ENCODE data around the gene WDR1.

Gene WDR1

GRCh38 chr4:10088135-10089010 is 28.2 kb downstream of the WDR1 start:
- peaks cover 98% of the 10 kb centered on the region for H3K36me3 ChIP-seq (replicated peaks)
- H3K27ac ChIP-seq: no peak overlapping the region

GRCh38 chr4:10087152-10087791 is 29.3 kb downstream of the WDR1 start:
- no peaks in the 10 kb centered on the region for H3K27me3 ChIP-seq (replicated peaks)
- H3K36me3 ChIP-seq (replicated peaks): peaks cover 100% of the 10 kb centered on the region
- no peak for TF ChIP-seq CTCF (IDR thresholded peaks at IDR 0.05; ENCODE audit: low read depth, low read length, missing control alignments)
- H3K27ac ChIP-seq: no peak overlapping the region
- no peak overlapping the region for H3K4me3 ChIP-seq (ENCODE audit: low read depth, low read length)
- in situ Hi-C loops (cut with HindIII; ENCODE audit: low pct_ligation_motif_present, low sequenced_read_pairs): no loop called here
- no peak for DNase-seq

More at GRCh38 chr4:10088135-10089010, 28.2 kb downstream of the WDR1 start:
- in situ Hi-C loops (cut with HindIII; ENCODE audit: low pct_ligation_motif_present, low sequenced_read_pairs): no loop called here
- no peak for DNase-seq
- TF ChIP-seq CTCF (IDR thresholded peaks at IDR 0.05; ENCODE audit: low read depth, low read length, missing control alignments): no peak
- H3K4me3 ChIP-seq (ENCODE audit: low read depth, low read length): no peak overlapping the region
- H3K27me3 ChIP-seq (replicated peaks): no peaks in the 10 kb centered on the region

GRCh38 chr4:10086506-10087120 is 30.0 kb downstream of the WDR1 start:
- H3K27me3 ChIP-seq (replicated peaks): no peaks in the 10 kb centered on the region
- TF ChIP-seq CTCF (IDR thresholded peaks at IDR 0.05; ENCODE audit: low read depth, low read length, missing control alignments): no peak
- in situ Hi-C loops (cut with HindIII; ENCODE audit: low pct_ligation_motif_present, low sequenced_read_pairs): no loop called here
- no peak overlapping the region for H3K4me3 ChIP-seq (ENCODE audit: low read depth, low read length)
- peaks cover 100% of the 10 kb centered on the region for H3K36me3 ChIP-seq (replicated peaks)
- no peak overlapping the region for H3K27ac ChIP-seq
- no peak for DNase-seq

- Histone ChIP-seq H3K27ac (no peak overlapping the region), H3K27me3 (replicated peaks) (no peaks in the 10 kb centered on the region), H3K36me3 (replicated peaks) (peaks cover 98% of the 10 kb centered on the region), H3K4me3 (ENCODE audit: low read depth, low read length) (no peak overlapping the region)
- in situ Hi-C loops (cut with HindIII; ENCODE audit: low pct_ligation_motif_present, low sequenced_read_pairs): no loop called here
- no peak for TF ChIP-seq CTCF (IDR thresholded peaks at IDR 0.05; ENCODE audit: low read depth, low read length, missing control alignments)
- DNase-seq: no peak
Observed at GRCh38 chr4:10085828-10086505, 30.6 kb downstream of the WDR1 start.

- no peaks in the 10 kb centered on the region for H3K27me3 ChIP-seq (replicated peaks)
- DNase-seq: no peak
- no peak overlapping the region for H3K27ac ChIP-seq
- peaks cover 98% of the 10 kb centered on the region for H3K36me3 ChIP-seq (replicated peaks)
- in situ Hi-C loops (cut with HindIII; ENCODE audit: low pct_ligation_motif_present, low sequenced_read_pairs): no loop called here
- H3K4me3 ChIP-seq (ENCODE audit: low read depth, low read length): no peak overlapping the region
- TF ChIP-seq CTCF (IDR thresholded peaks at IDR 0.05; ENCODE audit: low read depth, low read length, missing control alignments): no peak
Observed at GRCh38 chr4:10085386-10085785, 31.2 kb downstream of the WDR1 start.
